GM12891 (cell line): ENCODE data around the gene DSG1.

Experiments
- POLR2A ChIP-seq: IDR thresholded peaks from 2 replicates; pipeline ENCODE4 v1.6.1; 2011; ENCODE audit warnings: low read depth, low read length, control low read depth
- POLR2AphosphoS5 ChIP-seq: IDR thresholded peaks from 2 replicates; pipeline ENCODE4 v1.6.1; 2011; ENCODE audit warnings: low read depth, low read length, control low read depth
- POU2F2 ChIP-seq: IDR thresholded peaks from 2 replicates; pipeline ENCODE4 v1.6.1; 2011; ENCODE audit warnings: low read depth, mild to moderate bottlenecking, control low read depth, low read length, moderate library complexity
- SPI1 ChIP-seq: IDR thresholded peaks from 2 replicates; pipeline ENCODE4 v1.6.1; 2011; ENCODE audit warnings: low read depth, low read length, control low read depth
- TAF1 ChIP-seq: IDR thresholded peaks from 2 replicates; pipeline ENCODE4 v1.6.1; 2011; ENCODE audit warnings: low read depth, low read length, control low read depth

DNA sequence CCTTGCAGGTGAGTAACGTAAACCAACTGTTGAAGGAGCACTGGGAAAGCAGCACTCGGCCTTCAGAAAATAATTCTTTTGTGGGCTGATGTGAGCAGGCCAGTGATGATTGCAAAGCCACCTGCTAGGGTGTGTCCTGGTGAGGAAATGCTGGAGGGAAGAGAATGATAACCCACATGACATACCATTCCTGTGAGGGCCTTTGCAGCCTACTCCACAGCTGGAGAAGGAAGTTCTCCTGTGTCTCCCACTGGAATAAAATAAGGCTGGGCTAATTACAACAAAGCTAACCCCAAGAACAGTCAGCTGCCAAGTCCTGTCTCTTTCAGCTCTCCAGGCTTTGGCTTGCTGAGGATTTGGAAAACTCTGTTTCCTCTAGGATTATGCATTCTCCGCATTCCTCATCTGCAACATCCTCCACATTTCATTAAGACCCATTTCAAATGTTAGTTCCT lies 16.7 kb upstream of the DSG1 start:
- TF ChIP-seq SPI1 (no peak), TAF1 (no peak), POLR2AphosphoS5 (no peak), POLR2A (no peak), POU2F2 (no peak)
